GM19395 (cell line): ENCODE measurements around the gene ZNF513.

Source experiments
- ATAC-seq: cut with Tn5 transposase; IDR thresholded peaks from one replicate; pipeline ENCODE4 v1.9.1; 2021; ENCODE audit warnings: mild to moderate bottlenecking, moderate library complexity; ENCODE audit not compliant: unreplicated experiment

ZNF513 gene

DNA sequence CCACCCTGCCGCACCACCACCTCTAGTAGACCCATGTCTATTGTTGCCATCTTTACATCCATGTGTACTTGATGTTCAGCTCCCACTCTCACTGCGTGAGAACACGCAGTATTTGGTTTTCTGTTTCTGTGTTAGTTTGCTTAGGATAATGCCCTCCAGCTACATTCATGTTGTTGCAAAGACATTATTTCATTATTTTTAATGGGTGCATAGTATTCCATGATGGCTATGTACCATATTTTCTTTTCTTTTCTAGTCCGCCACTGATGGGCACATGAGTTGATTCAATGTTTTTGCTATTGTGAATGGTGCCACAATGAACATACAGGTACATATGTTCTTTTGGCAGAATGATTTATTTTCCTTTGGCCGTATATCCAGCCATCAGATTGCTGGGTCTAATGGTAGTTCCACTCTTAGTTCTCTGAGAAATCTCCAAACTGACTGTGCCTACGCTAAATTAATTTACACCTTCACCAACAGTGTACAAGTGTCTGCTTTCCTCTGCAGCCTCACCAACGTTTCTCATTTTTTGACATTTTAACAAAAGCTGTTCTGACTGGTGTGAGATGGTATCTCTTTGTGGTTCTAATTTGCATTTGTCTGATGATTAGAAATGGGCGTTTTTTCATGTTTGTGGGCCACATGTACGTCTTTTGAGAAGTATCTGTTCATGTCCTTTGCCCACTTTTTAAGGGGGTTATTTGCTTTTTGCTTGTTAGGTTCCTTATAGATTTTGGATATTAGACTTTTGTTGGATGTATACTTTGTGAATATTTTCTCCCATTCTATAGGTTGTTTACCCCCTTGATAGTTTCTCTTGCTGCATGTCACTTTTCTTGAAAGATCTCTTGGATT lies 10.5 kb upstream of the ZNF513 start:
- no peak for ATAC-seq

DNA sequence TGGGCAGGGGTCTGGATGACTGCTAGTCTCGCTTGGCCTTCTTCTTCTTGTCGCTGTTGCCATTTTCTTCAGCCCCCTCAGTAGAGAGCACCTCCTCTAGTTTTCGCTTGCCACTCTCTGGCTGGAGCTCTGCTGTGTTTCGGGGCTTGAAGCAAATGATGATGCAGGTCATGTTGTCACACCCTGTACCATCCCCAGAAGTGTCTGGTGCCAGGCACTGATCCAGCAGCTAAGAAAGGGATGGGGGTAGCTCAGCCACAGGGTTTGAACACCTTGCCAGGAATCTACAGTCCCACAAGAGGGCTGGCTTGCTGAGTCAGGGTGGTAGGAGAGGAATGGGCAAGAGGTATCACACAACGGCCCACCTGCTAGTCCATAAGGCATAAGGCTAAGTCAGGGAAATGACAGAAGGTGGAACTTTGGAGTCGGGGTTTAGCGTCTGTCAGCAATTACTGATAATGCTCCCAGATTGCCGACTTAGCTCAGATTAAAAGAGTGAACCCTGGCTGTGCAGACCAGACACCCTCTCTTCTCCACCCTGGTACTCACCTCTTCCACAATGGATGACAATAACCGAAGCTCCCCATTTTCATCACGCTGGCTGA lies 1.1 kb upstream of the ZNF513 start:
- ATAC-seq = no peak

DNA sequence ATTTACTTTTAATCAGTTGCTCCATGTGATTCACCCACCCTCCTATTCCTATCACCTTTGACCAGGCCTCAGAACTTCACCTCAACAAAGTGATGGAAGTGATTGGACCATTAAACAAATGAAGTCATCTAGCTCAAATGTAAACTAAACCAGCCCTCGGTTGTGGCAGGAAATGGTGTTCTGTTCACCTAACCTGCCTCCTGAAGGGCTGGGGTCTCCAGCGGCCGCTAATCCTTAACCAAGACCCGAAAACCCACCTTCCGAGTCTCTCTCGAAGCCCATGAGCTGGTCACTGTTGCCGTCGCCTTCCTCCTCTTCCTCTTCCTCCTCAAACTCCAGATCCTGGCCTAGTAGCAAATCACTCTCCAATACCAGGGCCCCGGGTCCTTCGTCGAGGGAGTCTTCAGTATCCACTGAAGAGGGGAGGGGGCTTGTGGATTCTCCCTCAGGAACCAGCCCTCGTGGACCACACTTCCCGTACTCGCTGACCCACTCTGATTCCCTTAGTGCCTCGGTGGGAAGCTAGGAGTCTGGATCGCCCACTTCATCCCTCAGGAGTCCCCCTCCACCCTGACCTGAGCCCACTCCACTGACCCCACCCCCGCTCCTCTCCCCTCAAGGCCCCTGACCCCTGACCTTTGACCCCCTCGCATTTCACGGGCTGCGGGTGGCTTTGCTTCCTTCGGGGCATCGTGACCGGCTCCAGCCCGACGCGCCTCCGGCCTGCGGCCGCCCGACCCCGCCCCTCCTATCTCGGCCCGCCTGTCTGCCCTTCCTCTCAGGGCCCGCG lies 503 bp downstream of the ZNF513 start:
- peak; percentile 34 for ATAC-seq

DNA sequence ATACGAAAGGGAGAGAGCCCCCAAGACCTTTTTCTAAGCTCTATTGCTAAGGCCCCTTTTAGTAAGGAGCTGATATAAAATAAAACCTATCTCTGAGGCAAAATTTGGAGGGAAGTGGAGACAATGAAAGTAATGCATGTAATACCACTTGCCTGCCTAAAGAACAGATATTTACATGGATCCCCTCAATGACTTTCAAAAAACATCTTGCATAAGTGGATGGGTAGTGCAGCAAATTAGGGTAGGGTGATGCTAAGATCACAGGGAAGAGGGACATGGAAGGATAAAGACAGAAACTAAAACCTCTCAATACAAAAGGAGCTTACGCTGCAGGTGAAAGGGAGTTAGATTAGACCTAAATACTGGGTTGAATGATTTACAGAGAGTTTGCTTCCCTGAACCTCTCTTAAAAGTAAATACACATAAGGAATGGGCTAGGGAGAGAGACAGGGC lies 1.1 kb downstream of the ZNF513 start:
- no peak for ATAC-seq

DNA sequence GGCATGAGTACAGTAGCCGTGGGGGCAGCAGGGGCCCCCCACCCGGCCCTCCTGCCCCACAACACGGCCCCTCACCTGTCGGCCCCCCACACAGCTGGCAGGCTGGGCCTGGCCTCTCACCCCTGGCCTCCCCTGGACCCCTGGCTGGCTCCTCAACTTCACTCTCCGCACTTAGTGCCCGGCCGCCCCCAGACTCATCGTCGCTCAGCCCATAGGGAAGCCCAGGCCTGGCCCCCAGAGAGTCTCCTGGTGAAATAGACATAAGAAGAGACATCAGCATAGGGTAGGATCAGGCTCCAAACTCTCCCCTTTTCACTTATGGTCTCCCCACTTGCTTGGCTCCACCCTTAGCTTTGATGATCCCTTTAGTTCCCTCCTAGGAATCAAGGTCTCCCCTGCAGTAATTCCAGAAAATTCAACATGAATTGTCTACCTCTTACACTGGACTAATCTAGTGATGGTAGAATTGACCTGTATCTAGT lies 1.7 kb downstream of the ZNF513 start:
- ATAC-seq = no peak

DNA sequence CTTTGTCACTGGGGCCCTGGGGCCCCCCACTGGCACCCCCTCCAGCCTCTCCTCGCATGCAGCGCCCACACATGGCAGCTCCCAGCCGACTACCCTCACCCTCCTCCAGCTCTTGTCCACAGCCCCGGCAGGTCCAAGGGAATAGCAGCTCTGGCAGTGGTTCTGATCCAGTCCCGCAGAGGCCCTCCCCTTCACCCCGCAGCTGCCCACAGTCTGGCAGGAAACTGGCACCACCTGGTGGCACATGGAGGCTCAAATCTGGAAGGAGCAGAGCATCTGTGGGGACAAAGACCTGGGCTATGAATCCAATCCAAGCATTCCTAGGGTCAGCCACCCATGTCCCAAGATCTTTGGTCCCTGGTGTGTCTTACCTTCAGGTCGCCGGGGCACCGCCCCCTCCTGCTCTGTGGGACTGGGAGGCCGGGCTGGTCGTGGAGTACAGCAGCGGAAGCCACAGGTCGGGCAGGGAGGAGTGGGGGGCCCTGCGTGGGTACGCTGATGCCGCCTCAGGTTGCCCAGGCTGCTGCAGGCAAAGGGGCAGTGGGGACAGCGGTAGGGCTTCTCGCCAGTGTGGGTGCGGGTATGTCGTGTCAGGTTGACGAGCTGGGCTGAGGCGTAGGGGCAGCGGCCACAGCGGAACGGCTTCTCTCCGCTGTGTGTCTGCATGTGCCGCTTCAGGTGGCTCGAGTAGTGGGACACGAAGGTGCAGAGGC lies 2.3 kb downstream of the ZNF513 start:
- no peak for ATAC-seq

DNA sequence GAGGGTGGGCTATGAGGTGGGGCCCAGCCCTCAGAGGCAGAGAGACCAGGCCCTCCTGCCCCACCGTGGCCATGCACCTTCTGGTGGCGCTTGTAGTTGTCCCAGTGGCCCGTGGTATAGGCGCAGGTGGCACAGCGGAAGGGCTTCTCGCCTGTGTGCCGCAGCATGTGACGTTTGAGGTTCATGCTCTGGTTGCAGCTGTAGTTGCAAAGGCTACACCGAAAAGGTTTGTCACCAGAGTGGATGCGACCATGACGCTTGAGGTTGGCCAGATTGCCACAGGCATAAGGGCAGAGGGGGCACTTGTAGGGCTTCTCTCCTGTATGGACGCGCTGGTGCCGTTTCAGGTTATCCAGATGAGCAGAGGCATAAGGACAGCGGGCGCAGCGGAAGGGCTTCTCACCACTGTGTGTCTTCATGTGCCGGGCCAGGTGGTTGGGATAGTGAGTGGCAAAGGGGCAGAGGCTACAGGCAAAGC lies 2.9 kb downstream of the ZNF513 start:
- no peak for ATAC-seq

DNA sequence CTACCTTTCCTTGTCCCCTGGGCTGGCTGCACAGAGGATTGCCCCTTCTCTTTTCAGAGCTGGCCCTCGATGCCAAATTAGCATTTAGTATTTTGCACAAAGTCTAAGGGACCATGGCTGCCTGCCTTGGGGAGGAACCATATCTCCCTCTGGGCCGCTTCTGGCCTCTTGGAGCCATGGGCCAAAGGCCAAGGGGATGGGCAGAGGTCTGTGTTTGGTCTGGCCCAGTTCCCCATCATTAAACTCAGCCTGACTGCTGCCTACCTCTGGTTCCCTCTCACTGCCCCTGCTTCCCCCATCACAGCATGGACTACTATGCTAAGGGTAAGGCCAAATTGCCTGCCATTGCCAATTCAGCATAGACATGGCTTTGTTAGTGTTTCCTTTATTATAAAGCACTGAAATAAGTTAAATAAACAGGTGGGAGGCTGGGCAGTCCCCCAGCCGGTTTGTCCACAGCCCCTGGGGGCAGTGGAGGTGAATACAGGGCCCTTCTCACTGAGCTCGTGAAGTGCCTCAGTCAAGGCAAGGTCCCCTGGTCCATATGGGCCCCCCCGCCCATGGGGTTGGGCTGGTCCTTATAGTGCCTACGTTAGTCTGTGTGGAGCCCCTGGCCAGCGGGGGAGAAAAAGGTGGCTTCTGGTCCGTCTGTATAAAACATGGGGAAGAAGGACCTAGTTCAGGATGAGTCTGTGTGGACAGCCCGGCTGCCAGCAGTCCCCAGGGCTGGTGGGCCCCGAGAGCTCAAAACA lies 3.5 kb downstream of the ZNF513 start:
- no peak for ATAC-seq

DNA sequence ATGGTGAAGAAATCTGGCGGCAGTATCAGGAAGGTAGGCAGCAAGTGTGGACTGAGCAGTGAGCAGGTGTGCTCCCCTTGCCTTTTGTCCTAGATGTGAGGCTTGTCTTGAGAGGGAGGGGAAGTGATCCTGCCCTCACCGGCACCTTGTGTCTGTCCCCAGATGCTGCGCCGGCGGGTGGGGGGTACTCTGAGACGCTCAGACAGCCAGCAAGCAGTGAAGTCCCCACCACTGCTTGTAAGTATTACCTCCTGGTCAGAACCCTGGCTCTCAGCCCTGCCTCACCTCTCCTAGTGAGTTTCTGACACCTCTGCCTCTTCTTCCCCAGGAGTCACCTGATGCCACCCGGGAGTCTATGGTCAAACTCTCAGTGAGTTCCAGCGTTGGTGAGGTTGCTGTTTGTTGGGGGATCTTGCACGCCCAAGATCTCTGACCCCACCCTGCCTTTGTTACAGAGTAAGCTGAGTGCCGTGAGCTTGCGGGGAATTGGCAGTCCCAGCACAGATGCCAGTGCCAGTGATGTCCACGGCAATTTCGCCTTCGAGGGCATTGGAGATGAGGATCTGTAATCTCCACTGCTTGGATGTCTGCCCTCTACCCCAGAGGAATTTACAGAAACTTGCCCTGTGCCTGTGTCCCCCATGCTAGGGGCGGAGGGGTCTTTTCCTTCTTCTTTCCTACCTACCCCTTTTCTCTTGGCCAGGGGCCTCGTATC lies 4.2 kb downstream of the ZNF513 start:
- ATAC-seq = no peak

DNA sequence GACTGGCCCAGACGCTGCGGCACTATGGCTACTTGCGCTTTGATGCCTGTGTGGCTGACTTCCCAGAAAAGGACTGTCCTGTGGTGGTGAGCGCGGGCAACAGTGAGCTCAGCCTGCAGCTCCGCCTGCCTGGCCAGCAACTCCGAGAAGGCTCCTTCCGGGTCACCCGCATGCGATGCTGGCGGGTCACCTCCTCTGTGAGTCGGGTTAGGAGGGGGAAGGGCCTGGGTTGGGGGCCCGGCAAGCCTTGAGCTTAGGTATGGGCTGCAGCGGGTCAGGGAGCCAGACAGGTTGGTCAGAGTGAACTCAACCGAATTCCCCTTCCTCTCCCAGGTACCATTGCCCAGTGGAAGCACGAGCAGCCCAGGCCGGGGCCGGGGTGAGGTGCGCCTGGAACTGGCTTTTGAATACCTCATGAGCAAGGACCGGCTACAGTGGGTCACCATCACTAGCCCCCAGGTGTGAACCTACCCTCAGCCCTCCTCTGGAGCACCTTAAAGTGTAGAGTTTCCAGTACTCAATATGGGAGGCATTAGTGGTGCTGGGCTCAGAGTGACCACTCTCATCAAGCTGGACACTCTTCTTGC lies 4.9 kb downstream of the ZNF513 start:
- no peak for ATAC-seq

DNA sequence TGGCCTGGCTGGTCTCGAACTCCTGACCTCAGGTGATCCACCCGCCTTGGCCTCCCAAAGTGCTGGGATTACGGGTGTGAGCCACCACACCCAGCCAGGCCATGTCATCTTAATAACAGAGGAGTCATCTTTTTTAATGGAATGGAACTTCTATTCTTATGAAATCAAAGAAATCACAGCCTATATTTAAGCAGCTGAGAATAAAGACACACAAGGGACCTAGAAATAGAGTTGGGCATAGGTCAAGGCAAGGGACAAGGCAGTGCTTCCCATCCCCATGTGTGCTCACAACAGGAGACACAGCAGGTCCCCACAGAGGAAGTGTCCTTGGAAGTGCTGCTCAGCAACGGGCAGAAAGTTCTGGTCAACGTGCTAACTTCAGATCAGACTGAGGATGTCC lies 7.0 kb downstream of the ZNF513 start:
- no peak for ATAC-seq

DNA sequence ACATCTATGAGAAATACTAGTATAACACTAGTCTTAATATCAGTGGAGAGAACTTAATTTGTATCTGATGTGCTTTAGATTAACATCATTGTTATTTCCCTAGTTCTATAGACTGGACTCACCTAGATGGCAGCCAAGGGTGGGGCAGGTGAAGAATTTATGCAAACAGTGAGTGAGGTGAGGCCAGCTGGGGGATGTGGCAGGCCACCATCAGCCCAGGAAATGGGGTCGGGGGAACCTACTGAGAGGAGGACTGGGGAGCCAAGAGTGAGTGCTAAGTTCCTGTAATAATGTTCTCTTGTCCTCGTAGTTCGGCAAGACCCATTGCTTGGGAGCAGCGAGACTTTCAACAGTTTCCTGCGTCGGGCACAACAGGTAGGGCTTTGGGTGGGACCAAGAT lies 7.6 kb downstream of the ZNF513 start:
- ATAC-seq = no peak

DNA sequence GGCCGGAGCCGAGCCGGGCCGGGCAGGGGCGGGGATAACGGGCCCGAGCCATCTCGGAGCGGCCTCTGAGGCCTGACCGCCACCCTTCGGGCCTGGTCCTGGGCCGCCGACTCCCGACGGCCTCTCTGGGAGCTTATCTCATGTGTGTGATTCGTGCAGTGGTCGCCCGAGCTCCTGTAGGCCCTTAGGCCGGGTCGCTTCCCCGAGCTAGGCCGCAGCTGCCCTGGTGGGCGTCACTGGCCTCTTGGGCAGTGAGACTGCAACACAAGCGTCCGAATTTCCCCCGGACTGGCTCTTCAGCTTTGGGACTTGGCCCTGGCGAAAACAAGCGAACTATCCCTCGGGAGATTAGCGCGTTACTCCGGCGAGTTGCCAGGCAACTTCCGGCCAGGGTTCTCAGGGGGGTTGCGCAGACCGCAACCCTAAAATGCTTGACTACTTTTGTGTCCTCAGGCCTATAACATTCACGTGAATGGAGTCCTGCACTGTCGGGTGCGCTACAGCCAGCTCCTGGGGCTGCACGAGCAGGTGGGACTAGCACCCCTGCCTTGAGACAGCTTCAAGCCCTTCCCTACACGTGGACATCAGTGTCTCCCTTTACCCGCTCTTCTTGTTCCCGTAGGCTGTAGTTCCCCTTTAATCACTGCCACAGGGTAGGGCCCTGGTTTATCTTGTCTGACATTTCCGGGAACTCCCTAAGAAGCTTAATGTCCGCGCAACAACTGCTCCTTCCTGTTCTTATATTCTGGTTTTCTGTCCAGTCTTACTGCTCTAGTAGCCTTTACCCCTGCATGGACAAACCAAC lies 9.5 kb downstream of the ZNF513 start:
- peak; percentile 35 for ATAC-seq

DNA sequence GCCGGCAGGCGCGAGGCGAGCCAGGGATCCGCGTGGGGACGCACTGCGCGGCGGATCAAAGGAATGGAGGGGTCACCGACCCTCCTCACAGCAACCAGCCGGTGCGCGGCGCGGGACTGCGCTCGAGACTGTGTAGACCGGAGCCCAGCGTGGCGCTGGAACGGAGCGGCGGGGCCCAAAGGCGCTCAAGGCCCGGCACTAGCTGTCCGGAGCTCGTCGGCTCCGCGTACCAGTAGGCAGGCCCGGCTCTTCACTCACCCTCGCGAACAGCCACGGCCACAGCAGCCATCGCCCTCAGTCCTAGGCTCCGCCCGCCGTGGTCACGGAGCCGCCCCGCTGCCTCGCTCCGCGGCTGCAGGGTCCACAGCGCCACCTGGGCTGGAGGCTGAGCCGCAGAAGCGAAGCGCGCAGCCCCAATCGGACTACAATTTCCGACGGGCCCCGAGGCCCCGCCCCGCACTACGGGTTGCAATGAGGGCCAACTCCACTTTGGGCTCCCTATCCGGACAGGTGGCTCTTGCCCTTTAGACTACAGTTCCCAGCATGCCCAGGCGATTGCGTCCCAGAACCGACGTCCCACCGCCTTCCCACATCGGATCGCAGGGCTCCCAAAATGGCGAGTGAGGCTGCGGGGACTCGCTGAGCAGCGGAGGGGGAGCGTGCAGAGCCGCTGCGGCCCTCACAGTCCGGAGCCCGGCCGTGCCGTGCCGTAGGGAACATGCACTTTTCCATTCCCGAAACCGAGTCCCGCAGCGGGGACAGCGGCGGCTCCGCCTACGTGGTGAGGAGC lies 10.3 kb downstream of the ZNF513 start, which contains the start of the genes EIF2B4 and SNX17:
Gene EIF2B4 (minus strand): TSS at position 313 of the 790 bp plus-strand sequence. CDS start 24 bp downstream, at position 289.
Gene SNX17 (plus strand): TSS at position 591 of the 790 bp plus-strand sequence. CDS start 128 bp downstream, at position 719.
- peak; percentile 88 for ATAC-seq

DNA sequence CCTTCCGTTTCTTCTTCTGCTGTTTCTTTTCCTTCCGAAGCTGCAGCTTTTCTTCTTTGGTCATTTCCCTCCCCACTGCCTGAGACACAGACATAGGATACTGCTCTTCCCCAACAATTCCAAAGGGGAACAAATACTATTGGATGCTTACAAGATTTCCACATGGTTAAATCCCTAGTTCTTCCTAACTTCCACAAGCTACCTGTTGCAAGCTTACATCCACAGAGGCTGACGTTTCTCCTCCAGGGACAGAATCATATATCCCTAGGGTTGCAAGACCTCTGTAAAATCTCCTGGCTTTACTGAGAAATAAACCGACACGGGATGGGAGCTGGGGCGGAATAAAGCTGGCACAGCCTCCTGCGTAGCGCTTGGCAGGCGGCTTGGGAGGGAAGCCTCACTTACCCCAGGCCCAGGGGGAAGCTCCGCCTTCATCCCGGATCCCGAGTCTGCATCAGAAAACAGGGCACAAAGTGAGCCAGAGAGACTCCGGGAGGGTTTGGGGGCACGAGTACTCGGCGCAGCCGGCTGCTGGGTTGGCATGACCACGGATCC lies 11.0 kb downstream of the ZNF513 start:
- peak; percentile 10 for ATAC-seq

DNA sequence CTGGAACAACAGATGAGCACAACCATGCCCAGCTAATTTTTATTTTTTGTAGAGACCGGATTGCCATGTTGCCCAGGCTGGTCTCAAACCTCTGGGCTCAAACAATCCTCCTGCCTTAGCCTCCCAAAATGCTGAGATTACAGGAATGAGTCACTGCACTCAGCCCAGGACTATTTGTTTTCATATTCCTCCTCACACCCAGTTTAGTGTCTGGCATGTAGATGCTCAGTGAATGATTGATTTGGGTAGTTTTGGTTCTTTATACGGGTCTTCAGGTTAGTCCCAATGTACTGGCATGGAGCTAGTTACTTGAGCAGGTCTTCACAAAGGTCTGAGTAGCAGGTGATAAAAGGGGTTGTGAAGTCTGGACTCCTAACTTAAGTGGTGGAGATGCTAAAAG lies 16.6 kb downstream of the ZNF513 start:
- no peak for ATAC-seq
